ENCODE data around the gene RNF111.

DNA sequence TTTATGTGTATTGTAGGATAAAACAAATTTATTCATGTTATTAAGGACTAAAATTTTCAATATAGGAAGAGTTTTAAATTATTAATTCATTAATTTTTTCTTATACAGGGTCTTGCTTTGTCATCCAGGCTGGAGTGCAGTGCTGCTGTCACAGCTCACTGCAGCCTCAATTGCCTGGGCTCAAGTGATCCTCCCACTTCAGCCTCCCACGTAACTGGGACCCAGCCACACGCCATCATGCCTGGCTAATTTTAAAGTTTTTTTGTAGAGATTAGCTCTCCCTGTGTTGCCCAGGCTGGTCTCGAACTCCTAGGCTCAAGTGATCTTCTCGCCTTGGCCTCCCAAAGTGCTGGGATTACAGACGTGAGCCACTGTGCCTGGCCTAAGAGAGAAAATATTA is 132.2 kb downstream of the RNF111 start:
- TF ChIP-seq CTCF (optimal IDR thresholded peaks at IDR 0.05 in 1 of 3, IDR thresholded peaks at IDR 0.05 in 1 of 3, conservative IDR thresholded peaks at IDR 0.05 in 1 of 3; ENCODE audit: extremely low read depth in 1 of 3, insufficient read depth in 2 of 3, low read length in 3 of 3) (no peak), EZH2 (IDR thresholded peaks at IDR 0.05; ENCODE audit: low read length) (no peak)
